GM19043 (cell line): ENCODE results near the gene ARL15.
A peak's percentile ranks its signal among the peaks of the same experiment; 100 is the strongest.
"Not testable (repeated sequence)": the region's sequence is repeated elsewhere in the genome, so short reads cannot be mapped to it uniquely, and the experiment has no call there.

ENCODE experiments used
- ATAC-seq: cut with Tn5 transposase; IDR thresholded peaks from one replicate; pipeline ENCODE4 v1.9.1; 2021; ENCODE audit warnings: low read depth; ENCODE audit not compliant: unreplicated experiment

Gene ARL15

DNA sequence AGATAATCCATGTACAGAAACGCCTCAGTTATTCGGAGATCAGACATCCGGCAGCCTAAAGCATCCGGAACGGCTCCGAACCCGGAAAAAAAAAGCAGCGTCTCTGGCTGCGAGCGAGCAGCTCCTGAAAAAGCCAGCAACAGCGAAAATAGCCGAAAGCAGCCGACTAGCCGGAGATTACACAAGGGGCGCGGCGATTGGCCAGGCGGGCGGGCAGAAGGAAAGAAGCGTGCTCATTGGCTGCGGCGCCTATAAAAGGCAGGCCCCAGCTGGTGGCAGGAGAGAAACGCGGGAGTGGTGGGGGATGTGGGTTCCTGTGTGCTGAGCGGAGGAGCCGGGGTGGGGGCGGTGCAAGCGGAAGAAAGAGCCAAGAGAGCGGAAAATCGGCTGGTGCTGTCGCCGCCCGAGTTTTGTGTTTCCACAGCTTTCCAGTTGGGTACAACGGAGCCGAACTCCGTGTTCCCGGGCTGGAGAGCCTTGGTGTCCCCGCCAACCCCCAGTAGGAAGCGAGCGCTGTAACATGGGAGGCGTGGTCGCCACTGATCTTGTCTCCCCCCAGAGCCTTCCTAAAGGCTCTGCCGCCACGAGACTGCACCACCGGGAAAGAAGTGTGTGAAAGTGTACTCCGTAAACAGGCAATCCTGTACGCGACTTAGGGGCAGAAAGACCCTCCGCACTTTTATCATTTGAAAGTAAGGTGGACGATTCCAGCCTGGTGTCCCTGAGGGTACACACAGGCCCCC lies at the start of gene ARL15:
Gene ARL15 (minus strand): TSS at position 141 of the 743 bp plus-strand sequence.
- ATAC-seq: peak; percentile 95

DNA sequence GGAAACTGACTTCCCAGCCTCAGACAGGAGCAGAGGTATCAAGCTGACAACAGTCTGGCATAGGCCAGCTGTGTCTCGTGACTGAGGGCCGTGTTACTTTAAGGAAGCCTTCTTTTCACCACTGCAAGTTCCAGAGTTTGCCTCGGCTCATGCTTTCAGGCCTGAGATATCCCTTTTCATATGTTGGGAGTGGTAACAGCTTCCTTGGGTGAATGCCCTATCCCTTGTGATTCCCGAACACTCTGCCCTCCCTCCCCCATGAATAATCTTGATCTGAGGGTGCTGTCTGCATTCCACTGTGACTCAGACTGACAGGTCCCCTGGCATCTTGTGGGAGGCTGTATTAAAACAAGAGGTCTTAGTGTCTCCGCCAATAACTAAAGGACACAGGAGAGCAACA lies 49.7 kb upstream of the ARL15 start:
- ATAC-seq: no peak

DNA sequence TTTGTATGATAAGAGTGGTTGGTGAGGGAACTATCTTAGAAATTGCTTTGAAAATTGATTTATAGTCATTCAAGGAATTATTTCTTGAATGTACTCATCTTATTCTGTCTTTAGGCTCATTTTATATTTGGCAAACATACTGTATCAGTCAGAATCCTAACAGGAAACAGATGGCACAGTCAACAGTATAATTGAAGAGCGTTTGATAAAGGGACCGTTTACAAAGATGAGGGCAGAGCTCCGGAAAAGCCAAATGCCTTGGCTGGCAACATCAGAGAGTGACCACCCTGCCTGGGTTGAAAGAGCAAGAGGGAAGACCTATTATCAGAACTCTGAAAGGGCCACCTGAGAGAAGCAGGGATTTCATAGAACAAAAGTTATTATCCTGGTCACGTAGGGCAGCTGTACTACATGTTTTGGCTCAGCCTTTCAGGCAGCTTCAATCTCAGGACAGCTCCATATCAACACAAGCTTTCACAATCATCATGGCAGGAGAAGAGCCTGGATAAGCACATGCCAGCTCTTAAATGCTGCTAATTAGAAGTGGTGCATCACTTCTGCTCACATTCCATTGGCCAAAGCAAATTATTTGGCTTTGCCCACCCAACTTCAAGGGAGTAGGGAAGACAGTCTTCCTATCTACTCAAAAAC lies 47.2 kb upstream of the ARL15 start:
- ATAC-seq: no peak

DNA sequence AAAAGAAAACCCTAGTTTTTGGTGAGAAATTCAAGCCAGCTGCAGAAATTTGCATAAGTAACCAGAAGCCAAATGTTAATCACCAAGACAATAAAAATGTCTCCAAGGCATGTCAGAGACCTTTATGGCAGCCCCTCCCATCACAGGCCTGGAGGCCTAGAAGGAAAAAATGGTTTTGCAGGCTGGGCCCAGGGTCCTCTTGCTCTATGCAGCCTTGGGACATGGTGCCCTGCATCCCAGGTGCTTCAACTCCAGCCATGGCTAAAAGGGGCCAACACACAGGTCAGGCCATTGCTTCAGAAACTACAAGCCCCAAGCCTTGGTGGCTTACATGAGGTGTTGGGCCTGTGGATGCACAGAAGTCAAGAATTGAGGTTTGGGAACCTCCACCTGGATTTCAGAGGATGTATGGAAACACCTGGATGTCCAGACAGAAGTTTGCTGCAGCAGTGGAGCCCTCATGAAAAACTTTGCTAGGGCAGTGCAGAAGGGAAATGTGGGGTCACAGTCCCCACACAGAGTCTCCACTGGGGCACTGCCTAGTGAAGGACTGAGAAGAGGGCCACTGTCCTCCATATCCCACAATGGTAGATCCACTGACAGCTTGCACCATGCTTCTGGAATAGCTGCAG lies 43.7 kb upstream of the ARL15 start:
- ATAC-seq: not testable (repeated sequence)

DNA sequence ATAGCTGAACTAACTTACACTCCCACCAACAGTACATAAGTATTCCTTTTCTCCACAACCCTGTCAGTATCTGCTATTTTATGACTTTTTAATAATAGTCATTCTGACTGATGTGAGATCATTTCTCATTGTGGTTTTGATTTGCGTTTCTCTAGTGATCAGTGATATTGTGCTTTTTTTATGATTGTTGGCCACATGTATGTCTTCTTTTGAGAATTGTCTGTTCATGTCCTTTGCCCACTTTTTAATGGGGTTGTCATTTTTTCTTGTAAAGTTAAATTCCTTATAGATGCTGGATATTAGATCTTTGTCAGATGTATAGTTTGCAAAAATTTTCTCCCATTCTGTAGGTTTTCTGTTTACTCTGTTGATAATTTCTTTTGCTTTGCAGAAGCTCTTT lies 42.2 kb upstream of the ARL15 start:
- ATAC-seq: not testable (repeated sequence)

DNA sequence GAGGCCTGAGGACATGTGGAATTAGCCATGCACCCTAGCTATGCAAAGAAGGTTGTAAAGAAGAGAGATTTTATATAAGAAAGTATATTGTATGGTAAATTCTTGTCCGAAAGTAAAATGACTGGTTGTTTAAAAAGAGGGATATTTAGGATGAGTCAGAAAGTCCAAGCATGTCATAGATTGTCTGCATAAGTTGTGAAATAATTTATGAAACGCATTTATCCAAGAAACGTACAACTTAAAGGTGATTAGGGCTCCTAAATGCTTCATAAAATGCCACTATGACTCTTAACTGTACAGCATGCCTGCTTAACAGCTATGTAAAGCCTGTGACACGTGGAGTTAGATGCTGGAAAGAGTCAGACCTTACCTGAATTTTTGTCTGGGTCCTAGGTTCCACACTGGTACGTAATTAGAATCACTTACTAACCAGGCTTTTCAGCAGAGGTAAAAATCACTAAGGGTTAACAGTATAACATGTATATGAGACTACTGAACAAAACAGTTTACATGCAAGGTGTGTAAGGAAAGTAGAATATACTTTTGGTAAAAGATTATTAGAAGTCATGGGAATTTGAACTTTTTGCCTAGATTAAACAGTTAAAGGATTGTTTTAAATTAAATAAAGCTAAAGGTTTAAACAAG lies 37.0 kb upstream of the ARL15 start:
- ATAC-seq: no peak

DNA sequence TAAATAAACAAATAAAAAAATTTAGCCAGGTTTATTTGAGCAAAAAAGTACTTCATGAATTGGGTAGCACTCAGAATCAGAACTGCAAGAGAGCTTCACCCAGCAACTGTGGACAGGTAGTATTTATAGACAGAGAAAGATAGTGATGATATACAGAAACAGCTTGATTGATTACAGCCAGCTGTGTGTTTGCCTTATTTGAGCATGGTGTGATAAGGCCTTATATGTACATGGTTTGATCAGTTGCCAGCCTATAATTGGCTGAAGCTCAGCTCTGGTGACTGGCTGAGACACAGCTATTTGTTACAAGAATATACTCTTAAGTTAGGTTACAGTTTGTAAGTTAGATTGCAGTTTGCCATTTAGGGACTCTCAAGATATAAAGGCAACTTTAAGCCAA lies 34.3 kb upstream of the ARL15 start:
- ATAC-seq: no peak

DNA sequence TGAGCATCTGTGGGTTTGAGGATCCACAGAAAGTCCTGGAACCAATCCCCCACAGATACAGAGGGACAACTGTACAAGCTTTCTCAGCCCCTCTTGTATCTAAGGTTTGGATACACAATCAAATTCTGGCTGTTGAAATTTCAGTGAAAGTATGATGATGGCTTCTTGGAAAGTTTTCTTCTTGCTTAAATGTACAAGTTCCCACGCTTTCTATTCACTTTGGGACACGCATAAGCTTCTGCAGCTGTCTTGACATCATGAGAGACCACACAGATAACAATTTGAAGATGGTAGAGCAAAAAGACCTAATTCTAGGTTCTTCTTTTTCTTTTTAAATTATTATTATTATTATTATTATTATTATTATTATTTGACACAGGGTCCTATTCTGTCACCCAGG lies 31.6 kb upstream of the ARL15 start:
- ATAC-seq: no peak

DNA sequence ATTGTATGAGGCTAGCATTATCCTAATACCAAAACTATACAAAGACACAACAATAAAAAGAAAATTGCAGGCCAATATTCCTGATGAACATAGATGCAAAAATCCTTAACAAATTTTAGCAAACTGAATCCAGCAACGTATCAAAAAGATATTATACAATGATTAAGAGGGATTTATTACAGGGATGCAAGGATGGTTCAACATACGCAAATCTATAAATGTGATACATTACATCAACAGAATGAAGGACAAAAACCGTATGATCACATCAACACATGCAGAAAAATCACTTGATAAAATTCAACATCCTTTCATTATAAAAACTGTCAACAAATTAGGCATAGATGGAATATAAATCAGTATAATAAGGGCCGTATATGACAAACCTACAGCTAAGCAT lies 27.1 kb upstream of the ARL15 start:
- no peak for ATAC-seq

DNA sequence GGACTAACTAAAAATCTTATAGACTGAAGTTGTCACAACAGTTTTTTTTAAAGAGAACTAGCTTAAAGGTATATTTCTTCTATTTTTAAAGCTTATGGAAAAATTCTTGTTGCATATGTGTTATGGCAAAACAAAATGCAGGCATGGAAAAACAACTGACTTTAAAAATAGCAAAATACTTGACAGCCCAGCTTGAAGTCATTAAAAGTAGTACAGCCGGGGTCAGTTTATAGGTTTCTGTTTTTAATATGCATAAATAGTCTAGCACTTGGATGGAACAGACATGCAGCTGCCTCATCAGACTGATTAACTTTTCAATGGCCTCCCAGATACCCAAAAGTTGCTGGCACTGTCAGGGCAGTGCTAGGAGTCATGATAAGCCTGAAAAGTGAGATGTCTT lies 22.3 kb upstream of the ARL15 start:
- no peak for ATAC-seq

DNA sequence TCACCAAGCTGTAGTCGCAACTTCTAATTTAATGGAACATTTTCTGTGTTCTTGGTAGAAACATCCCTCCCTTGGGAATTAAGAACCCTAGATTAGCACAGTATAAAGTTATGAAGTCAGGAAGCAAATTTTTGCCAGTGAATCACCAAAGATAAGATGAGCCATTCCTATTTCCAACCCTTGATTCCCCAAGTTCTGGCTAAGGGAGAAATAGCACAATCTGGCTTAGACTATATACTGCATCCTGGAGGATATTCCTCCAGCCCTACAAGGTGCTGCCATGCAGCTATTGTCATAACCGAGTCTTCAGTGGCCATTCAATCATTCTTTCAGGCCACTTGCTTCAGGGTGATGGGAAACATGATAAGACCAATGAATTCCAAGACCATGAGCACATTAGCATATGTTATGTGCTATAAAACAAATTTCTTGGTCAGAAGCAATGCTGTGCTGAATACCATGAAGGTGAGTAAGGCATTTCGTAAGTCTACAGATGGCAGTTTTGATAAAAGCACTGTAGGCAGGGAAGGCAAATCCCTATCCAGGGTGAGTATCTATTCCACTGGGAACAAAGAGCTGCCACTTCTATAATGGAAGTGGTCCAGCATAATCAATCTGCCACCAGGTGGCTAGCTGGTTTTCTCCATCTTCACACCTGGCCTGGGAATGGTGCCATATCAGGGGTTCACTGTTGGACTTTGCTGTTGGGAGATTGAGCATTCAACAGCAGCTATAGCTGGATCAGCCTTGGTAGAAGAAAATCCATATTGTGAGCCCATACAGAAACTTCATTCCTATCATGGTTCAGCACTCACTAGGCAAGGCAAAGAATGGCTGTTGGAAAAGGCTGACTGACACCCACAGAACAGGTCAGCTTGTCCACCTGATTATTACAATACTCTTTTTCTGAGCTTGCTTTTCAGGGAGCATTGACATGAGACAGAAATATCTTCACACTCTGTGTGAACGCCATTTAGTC lies 19.6 kb upstream of the ARL15 start:
- ATAC-seq: no peak

DNA sequence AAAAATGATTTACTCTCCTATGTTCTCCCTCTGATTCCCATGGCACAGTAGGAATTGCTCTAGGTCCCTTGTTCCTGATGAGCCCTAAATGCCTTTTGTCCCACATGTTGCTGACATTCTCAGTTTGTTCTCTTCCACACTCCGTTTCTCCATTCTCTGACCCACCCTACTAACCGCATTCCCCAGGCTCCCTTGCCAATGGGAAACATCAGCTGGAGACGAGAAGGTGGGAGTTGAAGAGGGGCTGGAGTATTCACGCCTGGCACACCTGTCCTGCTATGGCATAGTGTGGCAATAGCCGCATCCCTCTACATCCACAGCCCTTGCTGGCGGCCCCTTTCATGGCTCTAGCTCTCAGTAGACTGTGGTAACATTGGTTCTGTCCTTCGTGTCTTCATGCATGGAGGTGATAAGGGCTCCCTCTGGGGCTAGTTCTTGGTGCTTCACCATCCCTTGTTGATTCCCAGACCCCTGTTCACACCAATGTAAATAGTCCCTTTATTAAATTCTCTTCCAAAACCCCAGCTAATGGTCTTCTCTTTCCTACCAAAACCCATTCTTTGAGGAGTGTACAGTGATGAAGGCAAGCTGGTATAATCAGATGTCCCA lies 16.4 kb upstream of the ARL15 start:
- ATAC-seq: no peak

DNA sequence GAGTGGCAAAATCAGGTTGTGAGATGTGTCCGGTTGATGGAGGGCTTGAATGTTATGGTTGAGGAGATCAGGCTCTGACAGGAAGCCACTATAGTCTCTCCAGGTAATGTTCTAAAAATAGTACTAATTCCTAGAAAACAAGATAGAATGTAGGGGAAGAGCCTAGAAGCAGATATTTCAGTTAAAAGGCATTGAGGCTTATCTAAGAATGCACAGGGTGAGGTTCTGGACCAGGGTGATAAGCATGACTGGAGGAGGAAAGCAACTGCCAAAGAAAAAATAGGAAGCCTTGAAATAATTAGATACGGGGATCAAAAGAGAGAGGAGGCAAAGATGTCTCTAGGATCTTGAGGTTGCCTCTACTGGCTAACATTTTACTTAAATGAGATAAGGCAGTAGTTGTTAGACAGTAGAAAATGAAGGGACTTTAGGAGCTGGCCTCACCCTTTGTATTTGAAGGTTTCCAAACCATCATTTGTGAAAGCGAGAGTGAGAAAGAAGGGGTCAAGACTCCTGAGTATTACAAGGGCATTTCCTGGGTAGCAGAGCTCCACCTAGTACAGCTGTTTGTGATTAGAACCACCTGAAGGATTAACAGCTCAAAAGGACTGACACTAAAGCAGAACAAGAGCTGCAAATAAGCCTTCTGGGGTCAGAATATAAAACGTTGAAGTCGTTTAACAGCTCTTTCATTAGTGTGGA lies 15.4 kb upstream of the ARL15 start:
- ATAC-seq: no peak

DNA sequence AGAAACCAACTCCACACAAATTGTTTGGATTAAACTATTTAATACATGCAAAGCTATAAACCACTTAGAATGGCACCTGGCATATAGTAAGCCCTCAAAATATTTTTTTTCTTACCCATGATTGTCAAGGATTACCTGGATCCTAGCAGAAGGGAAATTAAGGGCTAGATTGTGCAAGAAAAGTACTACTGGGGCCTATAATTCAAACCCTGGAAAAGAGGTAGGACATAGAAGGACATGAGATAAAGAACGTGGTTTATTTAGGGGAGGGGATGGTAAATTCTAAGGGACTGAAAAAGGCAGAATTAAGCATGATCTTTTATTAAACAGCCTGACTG lies 14.9 kb upstream of the ARL15 start:
- no peak for ATAC-seq

DNA sequence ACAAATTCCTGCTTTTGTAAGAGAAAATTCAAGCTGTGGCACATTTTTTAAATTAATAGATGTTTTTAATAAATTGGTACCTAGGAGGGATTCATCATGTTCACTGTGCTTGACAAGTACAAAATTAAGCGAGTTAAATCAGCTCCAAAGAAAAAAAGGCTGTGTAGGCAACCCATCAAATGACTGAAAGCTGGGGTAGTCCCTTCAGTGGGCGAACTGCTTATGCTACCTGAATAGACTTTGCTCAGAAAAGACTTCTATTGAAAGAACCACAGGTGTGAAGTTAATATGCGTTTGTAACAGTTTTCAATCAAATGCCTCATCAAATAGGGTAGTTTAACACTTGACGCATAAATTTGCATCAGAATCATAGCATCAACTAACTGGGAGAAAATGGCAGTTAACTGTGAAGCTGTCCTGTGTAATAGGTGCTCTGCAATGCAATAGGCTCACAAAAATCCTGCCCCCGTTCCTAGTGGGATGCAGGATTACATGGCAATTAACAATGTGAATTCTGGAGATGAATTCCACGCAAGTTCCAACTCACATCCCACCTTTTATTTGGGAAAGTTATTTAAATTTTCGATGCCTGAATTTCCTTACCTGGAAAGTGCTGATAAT lies 14.4 kb upstream of the ARL15 start:
- ATAC-seq: no peak

DNA sequence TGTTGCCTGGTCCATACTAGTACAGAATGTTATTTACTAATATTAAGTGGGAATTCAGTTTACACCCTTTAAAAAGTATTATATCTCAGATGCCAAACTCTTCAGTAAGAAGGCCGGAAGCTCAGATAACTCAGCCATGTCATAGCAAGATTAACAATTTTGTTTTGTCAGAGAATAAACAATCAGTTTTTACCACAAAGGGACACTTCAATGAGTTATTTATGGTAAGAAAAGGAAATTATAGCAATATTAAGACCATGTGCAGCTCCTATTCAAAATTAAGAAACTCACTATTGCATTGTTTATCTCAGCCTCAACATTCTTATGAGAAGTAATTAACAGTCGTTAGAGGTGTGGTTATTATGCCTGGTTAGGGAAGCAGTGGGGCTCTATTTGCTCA lies 13.1 kb upstream of the ARL15 start:
- no peak for ATAC-seq

DNA sequence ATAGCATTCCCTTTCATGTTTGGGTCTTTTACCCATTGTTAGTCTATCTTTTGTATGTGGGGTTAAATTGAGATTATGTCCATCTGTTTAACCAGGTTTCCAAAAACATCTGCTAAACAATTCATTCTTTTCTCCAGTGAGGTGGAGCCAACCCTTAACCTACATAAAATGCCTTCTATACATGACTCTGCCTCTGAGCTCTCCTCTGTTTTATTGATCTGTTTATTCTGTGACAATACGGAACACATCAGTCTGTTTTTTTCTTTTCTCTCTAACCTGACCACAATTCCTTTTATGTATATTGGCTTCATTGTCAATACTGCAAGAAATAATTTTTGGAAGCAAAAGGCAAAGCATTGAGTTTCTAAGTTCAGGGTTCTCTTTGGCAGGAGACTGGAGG lies 9.9 kb upstream of the ARL15 start:
- no peak for ATAC-seq

DNA sequence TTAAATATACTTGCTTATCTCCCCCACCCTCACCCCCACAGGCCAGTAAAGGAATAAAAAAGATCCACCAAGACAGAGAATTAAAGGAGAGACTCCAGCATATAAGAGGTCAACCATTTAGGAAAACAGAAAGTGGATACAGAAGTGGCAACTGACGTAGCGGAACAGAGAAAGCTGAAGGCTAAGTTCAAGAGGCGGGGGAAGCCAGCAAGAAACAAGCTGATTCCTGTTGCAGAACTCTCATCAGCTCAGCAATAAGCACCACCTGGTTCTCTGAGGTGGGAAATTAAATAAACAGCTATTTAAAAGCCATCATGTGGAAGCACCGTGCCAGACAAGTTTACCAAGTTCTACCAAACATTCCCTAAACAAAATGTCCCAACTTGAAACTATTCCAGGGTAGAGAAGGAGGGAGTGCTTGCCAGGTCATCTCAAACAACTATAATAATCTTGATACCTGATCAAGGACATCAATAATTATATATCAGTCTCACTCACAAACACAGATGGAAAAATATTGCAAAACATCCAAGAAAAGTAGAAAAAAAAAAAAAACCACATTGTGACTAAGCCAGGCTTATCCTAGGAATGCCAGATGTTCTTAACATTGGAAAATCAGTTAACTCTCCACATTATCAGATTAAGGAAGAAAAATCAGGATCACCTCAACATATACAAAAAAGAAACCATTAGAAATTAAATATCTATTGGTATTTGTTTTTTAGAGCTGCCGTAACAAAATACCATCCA lies 7.3 kb upstream of the ARL15 start:
- ATAC-seq: no peak
